Measurements from ENCODE around the gene OTUD1. TPM values are rescaled to one million over a fixed set of nuclear protein-coding genes. Genes with fewer than 3 reads are reported as not detected.
A peak's percentile ranks its signal among the peaks of the same experiment; 100 is the strongest.

Gene OTUD1
- total RNA-seq, 1 experiment from 2014 or later = 5.7 TPM

DNA sequence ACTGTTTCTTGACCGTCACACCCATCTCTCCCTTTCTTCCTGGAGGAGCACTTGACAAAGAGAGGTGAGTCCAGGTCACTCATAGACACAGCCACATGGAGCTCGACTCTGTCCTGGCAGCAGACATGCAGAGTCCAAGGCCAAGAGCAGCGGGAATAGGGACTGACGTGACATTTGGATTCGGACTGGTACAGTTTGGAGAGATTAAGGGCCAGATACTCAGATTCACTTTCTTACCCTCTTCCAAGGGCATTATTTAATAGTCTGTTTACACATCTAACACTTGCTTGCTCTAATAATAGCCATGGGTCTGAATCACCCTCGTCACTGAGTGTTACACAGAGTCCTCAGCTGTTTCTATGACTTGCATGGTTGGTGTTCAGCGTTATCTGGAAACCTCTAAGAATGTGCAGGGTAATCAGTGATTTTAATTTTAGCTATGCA lies 39.2 kb upstream of the OTUD1 start:
- CTCF ChIA-PET = no interaction called here
- H2AFZ ChIP-seq (ENCODE audit: low read depth, low read length, poor library complexity, severe bottlenecking) = peak overlapping the region; percentile 9

More for the DNA sequence above, 39.2 kb upstream of the OTUD1 start:
- Histone ChIP-seq H3K9me3 (ENCODE audit: control insufficient read depth in 1 of 2, insufficient read depth in 1 of 2, low read depth in 1 of 2, low read length in 2 of 2) (no peaks in the 10 kb centered on the region), H3K79me2 (ENCODE audit: insufficient read depth, low read length) (no peaks in the 10 kb centered on the region), H3K36me3 (ENCODE audit: control insufficient read depth in 1 of 2, insufficient read depth in 2 of 2, low read length in 2 of 2) (no peaks in the 10 kb centered on the region), H3K9me2 (ENCODE audit: insufficient read depth) (no peaks in the 10 kb centered on the region), H3K4me3 (replicated peaks in 1 of 2; ENCODE audit: low read depth in 1 of 2, low read length in 2 of 2) (no peak overlapping the region), H3K27ac (ENCODE audit: low read depth, low read length) (no peak overlapping the region), H3K27me3 (ENCODE audit: insufficient read depth, low read length) (no peaks in the 10 kb centered on the region), H3K9ac (ENCODE audit: low read length) (no peak overlapping the region), H3K4me2 (ENCODE audit: low read length) (no peak overlapping the region), H4K20me1 (ENCODE audit: insufficient read depth) (no peaks in the 10 kb centered on the region), H3K4me1 (ENCODE audit: control insufficient read depth in 1 of 2, insufficient read depth in 2 of 2, low read length in 2 of 2) (no peaks in the 10 kb centered on the region)
- ATAC-seq = no peak
- no peak for TF ChIP-seq SRF (IDR thresholded peaks at IDR 0.05; ENCODE audit: low read depth)
- no peak for TF ChIP-seq TCF7L2 (IDR thresholded peaks at IDR 0.05; ENCODE audit: borderline replicate concordance, extremely low read depth, insufficient read depth, insufficient read length)
- TF ChIP-seq, protein P1, sequence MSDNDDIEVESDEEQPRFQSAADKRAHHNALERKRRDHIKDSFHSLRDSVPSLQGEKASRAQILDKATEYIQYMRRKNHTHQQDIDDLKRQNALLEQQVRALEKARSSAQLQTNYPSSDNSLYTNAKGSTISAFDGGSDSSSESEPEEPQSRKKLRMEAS (IDR thresholded peaks at IDR 0.05) = no peak
- no peak for TF ChIP-seq CEBPB (IDR thresholded peaks at IDR 0.05; ENCODE audit: low read depth)
- TF ChIP-seq, protein P2, sequence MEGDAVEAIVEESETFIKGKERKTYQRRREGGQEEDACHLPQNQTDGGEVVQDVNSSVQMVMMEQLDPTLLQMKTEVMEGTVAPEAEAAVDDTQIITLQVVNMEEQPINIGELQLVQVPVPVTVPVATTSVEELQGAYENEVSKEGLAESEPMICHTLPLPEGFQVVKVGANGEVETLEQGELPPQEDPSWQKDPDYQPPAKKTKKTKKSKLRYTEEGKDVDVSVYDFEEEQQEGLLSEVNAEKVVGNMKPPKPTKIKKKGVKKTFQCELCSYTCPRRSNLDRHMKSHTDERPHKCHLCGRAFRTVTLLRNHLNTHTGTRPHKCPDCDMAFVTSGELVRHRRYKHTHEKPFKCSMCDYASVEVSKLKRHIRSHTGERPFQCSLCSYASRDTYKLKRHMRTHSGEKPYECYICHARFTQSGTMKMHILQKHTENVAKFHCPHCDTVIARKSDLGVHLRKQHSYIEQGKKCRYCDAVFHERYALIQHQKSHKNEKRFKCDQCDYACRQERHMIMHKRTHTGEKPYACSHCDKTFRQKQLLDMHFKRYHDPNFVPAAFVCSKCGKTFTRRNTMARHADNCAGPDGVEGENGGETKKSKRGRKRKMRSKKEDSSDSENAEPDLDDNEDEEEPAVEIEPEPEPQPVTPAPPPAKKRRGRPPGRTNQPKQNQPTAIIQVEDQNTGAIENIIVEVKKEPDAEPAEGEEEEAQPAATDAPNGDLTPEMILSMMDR (IDR thresholded peaks at IDR 0.05 in 2 of 3, conservative IDR thresholded peaks at IDR 0.05 in 1 of 3; ENCODE audit: borderline replicate concordance in 1 of 3, insufficient read depth in 1 of 3, low read depth in 2 of 3, low read length in 2 of 3) = no peak
- TF ChIP-seq, protein P3, sequence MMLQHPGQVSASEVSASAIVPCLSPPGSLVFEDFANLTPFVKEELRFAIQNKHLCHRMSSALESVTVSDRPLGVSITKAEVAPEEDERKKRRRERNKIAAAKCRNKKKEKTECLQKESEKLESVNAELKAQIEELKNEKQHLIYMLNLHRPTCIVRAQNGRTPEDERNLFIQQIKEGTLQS (IDR thresholded peaks at IDR 0.05) = no peak
- TF ChIP-seq POLR2AphosphoS5 (IDR thresholded peaks at IDR 0.05; ENCODE audit: low read depth, low read length) = no peak
- no peak for TF ChIP-seq CBX3 (IDR thresholded peaks at IDR 0.05; ENCODE audit: low read depth)
- TF ChIP-seq EZH2phosphoT487 (IDR thresholded peaks at IDR 0.05; ENCODE audit: borderline replicate concordance) = no peak
- intact Hi-C loops (cut with micrococcal nuclease) = no loop called here
- POLR2A ChIA-PET = no interaction called here
- no peak for DNase-seq (ENCODE audit: low read depth, low spot score)
- RAD21 ChIA-PET (ENCODE audit: low non-redundant PET in 1 of 2, low total read pairs in 2 of 2, uncharacterized antibody in 2 of 2, unreplicated experiment in 2 of 2) = no interaction called here
- BruUV-seq (replicated peaks) = no TSS peak
